Measurements from ENCODE around the gene OR2V2.
"Not testable (repeated sequence)": the region's sequence is repeated elsewhere in the genome, so short reads cannot be mapped to it uniquely, and the experiment has no call there.

The OR2V2 gene, protein sequence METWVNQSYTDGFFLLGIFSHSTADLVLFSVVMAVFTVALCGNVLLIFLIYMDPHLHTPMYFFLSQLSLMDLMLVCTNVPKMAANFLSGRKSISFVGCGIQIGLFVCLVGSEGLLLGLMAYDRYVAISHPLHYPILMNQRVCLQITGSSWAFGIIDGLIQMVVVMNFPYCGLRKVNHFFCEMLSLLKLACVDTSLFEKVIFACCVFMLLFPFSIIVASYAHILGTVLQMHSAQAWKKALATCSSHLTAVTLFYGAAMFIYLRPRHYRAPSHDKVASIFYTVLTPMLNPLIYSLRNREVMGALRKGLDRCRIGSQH

DNA sequence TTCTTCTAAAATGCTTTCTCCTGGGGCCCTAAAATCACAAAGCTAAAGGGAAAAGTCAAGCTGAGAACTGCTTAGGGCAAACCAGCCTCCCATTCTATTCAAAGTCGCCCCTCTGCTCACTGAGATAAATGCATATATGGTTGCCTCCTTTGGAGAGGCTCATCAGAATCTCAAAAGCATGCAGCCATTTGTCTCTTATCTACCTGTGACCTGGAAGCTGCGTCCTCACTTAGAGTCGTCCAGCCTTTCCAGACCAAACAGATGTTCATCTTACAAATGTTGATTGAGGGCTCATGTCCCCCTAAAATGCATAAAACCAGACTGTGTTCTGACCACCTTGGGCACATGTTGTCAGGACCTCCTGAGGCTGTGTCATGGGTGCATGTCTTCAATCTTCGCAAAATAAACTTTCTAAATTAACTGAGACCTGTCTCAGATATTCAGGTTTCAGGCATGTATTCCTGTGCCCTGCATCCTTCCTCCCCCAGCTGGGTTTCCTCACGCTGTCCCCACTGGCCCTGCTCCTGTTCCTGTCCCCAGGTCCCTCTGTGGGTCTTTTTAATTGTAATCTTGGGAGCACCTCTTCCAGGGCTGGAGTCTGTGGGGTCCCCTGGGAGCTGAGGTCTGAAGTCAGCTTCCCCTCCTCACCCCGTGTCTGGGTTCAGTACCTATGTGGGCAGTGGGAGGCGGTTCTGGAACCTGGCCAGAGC, at the start of gene OR2V2:
Gene OR2V2, plus strand, starts transcription at position 660 of the 710 bp plus-strand sequence. CDS start 7,357 bp downstream, outside the sequence.
- in situ Hi-C loops (cut with HindIII; ENCODE audit: low sequenced_read_pairs); DNase-seq (ENCODE audit: low read depth, low spot score); H3K4me3 ChIP-seq (ENCODE audit: low read depth, low read length): not testable (repeated sequence)

DNA sequence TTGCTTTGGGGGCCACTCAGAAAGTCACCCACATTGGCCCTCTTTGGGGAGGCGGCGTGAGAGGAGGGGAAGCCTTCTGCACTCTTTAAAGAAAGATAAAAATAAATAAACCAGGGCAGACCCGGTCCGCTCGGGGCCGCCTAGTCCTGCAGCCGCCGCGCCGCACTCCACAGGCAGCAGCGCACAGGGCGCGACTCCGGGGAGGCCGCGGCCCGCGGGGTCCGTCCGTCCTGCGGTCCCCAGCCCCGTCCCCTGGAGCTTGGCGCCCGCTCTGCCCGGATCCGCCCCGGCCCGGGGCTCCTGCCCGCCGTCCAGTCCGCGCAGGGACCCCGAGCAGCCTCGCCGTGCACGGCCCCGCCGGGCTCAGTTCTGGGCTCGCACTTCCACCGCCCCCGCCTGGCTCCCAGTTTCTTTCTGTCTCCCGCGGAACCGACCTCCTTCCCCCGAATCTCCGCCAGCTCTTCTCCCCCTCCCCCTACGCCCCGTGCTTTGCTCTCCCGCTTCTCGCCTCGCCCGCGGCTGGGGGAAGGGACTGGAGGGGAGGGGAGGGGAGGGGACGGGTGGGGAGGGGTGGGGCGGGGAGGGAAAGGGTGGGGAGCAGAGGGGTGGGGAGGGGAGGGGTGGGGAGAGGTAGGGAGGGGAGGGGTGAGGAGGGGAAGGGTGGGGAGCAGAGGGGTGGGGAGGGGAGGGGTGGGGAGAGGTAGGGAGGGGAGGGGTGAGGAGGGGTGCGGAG, 49.5 kb upstream of the OR2V2 start:
- in situ Hi-C loops (cut with HindIII; ENCODE audit: low sequenced_read_pairs); H3K4me3 ChIP-seq (ENCODE audit: low read depth, low read length); DNase-seq (ENCODE audit: low read depth, low spot score): not testable (repeated sequence)

DNA sequence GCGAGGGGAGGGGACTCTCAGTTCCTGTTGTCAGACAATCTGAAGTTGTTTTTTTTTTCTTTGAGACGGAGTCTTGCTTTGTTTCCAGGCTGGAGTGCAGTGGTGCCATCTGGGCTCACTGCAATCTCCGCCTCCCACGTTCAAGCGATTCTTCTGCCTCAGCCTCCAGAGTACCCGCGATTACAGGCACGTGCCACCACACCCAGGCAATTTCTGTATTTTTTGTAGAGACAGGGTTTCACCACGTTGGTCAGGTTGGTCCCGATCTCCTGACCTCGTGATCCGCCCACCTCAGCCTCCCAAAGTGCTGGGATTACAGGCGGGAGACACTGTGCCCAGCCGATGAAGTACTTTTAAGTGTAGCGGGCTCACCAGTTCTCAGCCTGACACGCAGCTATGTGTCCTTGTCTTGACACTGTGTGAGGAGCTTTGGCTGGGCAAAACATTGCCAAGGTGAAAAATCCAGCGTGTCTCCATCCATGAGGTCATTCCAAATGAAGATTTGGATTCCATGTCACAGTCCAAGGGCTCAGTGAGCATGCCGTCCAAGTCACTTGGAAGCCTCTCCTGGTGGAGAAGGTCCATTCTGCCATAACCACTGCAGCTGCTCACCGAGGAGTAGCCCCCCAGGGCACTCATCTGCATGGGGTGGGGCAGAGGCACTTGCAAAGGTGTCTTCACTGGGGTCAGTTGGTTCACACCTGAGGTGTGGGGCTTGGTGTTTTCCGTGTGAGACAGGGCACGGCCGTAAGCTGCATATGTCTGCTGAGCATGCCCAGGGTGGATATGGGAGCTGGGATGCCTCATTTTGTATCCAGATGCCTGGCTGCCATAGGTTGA, 48.4 kb upstream of the OR2V2 start:
- DNase-seq (ENCODE audit: low read depth, low spot score): no peak
- H3K4me3 ChIP-seq (ENCODE audit: low read depth, low read length): no peak overlapping the region
- TF ChIP-seq, protein P1, sequence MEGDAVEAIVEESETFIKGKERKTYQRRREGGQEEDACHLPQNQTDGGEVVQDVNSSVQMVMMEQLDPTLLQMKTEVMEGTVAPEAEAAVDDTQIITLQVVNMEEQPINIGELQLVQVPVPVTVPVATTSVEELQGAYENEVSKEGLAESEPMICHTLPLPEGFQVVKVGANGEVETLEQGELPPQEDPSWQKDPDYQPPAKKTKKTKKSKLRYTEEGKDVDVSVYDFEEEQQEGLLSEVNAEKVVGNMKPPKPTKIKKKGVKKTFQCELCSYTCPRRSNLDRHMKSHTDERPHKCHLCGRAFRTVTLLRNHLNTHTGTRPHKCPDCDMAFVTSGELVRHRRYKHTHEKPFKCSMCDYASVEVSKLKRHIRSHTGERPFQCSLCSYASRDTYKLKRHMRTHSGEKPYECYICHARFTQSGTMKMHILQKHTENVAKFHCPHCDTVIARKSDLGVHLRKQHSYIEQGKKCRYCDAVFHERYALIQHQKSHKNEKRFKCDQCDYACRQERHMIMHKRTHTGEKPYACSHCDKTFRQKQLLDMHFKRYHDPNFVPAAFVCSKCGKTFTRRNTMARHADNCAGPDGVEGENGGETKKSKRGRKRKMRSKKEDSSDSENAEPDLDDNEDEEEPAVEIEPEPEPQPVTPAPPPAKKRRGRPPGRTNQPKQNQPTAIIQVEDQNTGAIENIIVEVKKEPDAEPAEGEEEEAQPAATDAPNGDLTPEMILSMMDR (IDR thresholded peaks at IDR 0.05; ENCODE audit: low read depth, low read length): no peak
- in situ Hi-C loops (cut with HindIII; ENCODE audit: low sequenced_read_pairs): no loop called here

DNA sequence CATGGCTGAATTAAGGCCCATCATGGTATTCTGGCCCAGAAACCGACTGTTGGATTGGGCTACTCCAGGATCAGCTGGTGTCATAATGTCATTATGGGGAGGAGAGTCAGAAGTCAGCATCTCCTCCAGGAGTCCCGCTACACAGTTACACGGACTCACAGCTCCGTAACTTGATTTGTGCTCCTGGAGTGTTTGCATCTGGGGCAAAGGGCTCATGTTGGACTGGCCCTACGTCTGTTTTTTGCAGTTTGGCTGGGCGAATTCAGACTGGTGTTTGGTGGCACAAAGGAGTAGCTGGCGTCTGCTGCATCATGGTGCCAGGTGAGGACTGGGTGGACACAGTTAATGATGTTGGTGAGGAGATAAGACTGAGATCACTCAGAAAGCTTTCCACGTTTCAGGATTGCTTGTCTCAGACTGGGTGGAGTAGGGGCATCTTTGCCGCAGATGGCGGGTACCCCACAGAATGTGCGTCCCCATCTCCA, 47.7 kb upstream of the OR2V2 start:
- in situ Hi-C loops (cut with HindIII; ENCODE audit: low sequenced_read_pairs): no loop called here
- TF ChIP-seq, protein P1 (IDR thresholded peaks at IDR 0.05; ENCODE audit: low read depth, low read length): no peak
- H3K4me3 ChIP-seq (ENCODE audit: low read depth, low read length): no peak overlapping the region
- DNase-seq (ENCODE audit: low read depth, low spot score): no peak

DNA sequence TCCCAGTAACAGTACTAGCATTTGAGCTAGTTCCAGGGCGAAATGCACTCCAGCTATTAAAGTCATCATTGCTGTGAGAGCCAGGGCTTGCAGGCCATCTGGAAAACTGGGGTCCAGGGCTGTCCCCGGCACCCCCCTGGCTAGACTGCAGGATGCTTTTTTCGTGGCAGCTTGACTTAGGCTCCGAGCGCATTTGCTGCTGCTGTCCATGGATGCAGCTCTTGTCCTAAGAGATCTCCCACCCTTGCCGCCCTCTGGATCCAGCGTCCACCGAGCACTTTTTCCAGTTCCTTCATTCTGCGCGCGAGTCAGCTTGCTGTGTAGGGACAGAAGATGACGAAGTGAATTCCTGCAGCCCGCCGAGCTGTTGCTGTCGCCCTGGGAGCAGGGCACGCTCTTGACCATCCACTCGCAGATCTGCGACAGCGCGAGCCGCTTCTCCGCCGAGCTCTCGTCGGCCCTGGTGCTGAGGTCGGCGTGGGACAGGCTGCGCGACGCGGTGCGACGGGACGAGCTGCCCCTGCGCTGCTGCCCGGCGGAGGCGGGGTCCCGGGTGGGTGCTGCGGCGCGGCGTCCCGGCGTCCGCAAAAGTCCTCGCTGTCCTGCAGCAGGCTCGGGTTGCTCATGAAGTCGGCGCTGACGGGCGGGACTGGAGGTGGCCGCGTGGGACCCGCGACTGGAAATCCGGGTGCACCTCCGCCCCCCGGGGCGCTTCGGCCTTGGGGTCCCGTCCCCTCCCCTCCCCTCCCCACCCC, 47.1 kb upstream of the OR2V2 start:
- no peak for DNase-seq (ENCODE audit: low read depth, low spot score)
- TF ChIP-seq, protein P1 (IDR thresholded peaks at IDR 0.05; ENCODE audit: low read depth, low read length): no peak
- H3K4me3 ChIP-seq (ENCODE audit: low read depth, low read length): no peak overlapping the region
- in situ Hi-C loops (cut with HindIII; ENCODE audit: low sequenced_read_pairs): no loop called here

DNA sequence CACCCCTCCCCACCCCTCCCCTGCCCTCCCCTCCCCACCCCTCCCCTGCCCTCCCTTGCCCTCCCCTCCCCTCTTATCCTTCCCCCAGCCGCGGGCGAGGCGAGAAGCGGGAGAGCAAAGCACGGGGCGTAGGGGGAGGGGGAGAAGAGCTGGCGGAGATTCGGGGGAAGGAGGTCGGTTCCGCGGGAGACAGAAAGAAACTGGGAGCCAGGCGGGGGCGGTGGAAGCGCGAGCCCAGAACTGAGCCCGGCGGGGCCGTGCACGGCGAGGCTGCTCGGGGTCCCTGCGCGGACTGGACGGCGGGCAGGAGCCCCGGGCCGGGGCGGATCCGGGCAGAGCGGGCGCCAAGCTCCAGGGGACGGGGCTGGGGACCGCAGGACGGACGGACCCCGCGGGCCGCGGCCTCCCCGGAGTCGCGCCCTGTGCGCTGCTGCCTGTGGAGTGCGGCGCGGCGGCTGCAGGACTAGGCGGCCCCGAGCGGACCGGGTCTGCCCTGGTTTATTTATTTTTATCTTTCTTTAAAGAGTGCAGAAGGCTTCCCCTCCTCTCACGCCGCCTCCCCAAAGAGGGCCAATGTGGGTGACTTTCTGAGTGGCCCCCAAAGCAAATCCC, 46.2 kb upstream of the OR2V2 start:
- in situ Hi-C loops (cut with HindIII; ENCODE audit: low sequenced_read_pairs); H3K4me3 ChIP-seq (ENCODE audit: low read depth, low read length); DNase-seq (ENCODE audit: low read depth, low spot score): not testable (repeated sequence)

DNA sequence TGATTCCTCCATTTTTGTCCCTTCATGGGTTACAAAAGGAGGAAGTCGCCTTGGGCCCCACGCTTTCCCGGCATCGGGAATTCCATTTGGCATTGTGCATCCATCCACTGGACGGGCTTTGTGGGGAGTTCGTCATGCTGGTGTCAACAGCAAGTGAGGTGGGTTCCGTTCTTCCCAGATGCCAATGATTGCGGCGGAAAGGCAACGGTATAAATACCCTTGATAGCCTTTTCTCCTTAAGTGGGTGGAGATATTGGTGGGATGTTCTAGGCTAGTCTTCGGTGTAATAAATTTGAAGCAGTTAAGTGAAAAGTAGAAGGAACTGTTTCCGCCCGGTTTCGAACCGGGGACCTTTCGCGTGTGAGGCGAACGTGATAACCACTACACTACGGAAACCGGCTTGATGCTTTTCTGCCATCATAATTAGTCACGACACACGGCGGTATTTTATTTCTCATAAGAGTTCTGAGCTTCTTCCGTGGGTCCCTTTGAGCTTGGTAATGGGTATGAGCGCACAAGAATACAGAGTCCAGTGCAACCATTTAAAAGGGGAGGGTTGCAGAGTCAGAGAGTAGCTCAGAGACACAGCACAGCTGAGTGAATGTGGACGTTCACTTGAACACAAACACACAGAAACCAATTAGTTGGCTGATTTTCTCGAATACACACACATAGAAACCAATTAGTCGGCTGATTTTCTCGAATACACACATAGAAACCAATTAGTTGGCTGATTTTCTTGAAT, 45.3 kb upstream of the OR2V2 start:
- H3K4me3 ChIP-seq (ENCODE audit: low read depth, low read length); in situ Hi-C loops (cut with HindIII; ENCODE audit: low sequenced_read_pairs): not testable (repeated sequence)

DNA sequence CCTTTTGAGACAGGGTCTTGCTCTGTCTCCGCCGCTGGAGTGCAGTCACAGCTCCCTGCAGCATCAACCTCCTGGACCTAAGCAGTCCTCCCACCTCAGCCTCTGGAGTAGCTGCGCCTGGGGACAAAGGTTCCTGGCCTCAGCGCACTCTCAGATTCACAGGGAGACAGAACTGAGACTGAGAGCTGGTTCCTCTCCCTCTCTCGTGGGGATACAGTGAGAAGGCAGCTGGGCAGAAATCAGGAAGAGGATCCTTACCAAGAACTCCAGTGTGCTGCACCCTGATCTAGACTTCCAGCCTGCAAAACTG, 43.2 kb upstream of the OR2V2 start:
- DNase-seq (ENCODE audit: low read depth, low spot score); H3K4me3 ChIP-seq (ENCODE audit: low read depth, low read length); in situ Hi-C loops (cut with HindIII; ENCODE audit: low sequenced_read_pairs): not testable (repeated sequence)

More for the DNA sequence above, 45.3 kb upstream of the OR2V2 start:
- DNase-seq (ENCODE audit: low read depth, low spot score): not testable (repeated sequence)

DNA sequence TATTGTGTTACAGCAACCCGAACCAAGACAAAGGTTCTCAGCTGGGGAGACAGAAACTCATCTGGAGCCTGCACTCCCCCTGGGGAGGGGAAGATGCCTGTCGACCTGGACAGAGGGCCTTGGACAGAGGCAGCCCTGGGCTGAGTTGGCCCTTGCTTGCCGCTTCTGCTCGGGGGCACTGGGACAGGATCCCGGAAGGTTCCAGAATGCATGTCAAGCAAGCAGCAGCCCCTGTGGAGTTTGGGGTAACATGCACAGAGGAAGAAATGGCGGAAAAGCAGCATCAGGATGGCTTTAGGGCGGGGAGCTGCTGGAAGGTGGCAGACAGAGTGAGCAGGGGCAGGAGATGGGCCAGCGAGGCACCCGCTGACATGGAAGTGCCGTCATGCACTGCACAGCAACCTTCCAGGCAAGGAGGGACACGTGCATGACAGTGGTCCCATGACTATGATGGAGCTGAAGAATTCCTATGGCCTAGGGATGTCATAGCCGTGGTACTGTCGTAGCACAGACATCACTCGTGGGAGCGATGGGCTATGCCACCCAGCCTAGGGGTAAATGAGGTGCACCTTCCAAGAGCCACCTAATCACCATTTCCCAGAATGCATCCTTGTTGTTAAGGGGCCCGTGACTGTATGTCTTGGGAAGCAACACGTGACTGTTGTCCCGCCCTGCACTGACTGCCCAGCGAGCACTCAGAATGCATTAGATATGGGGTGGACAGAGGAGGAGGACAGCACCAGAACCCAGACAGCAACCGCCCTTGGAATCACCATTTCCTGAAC, 42.6 kb upstream of the OR2V2 start:
- H3K4me3 ChIP-seq (ENCODE audit: low read depth, low read length); in situ Hi-C loops (cut with HindIII; ENCODE audit: low sequenced_read_pairs); DNase-seq (ENCODE audit: low read depth, low spot score): not testable (repeated sequence)

All from astrocyte of the spinal cord (primary cell).